Testis (tissue), 2 donors: ENCODE results near the gene PTPN6.

ENCODE experiments used
- CTCF ChIP-seq, 3 experiments: fragments of 450-650 bp in 2 of 3; fragments of 200-600 bp in 1 of 3; sonication (generic) in 1 of 3; IDR thresholded peaks; one replicate each; pipeline ENCODE4 v1.5.1; 2016 to 2019; ENCODE audit warnings: antibody characterized with exemption in 3 of 3, mild to moderate bottlenecking in 2 of 3, moderate library complexity in 1 of 3
- POLR2A ChIP-seq: fragments of 450-650 bp; IDR thresholded peaks from one replicate; pipeline ENCODE4 v1.6.1; 2017; ENCODE audit warnings: antibody characterized with exemption, mild to moderate bottlenecking, moderate library complexity

- no peak for TF ChIP-seq CTCF (IDR thresholded peaks at IDR 0.05)
- TF ChIP-seq POLR2A: no peak
Measured at GRCh38 chr12:6936636-6937480, 14.3 kb upstream of the PTPN6 start.
